Measurements from ENCODE around the gene SNRK.
A peak's percentile ranks its signal among the peaks of the same experiment; 100 is the strongest.

Gene SNRK

GRCh38 chr3:43390255-43390588 is 103.9 kb downstream of the SNRK start:
- TF ChIP-seq CTCF (conservative IDR thresholded peaks at IDR 0.05; ENCODE audit: low read depth): no peak
- ChIA-PET POLR2A (ENCODE audit: low non-redundant PET) (no interaction called here), CTCF (no interaction called here)
- H3K27ac ChIP-seq: peak overlapping the region; percentile 55
- no peak for DNase-seq (ENCODE audit: low spot score)

- no peak for TF ChIP-seq CTCF (conservative IDR thresholded peaks at IDR 0.05; ENCODE audit: low read depth)
- ChIA-PET CTCF (no interaction called here), POLR2A (ENCODE audit: low non-redundant PET) (no interaction called here)
- DNase-seq (ENCODE audit: low spot score): no peak
- no peak overlapping the region for H3K27ac ChIP-seq
Measured at GRCh38 chr3:43391621-43392020, 105.3 kb downstream of the SNRK start.

- no peak overlapping the region for H3K27ac ChIP-seq
- POLR2A ChIA-PET (ENCODE audit: low non-redundant PET): no interaction called here
- DNase-seq (ENCODE audit: low spot score): no peak
- TF ChIP-seq CTCF (conservative IDR thresholded peaks at IDR 0.05; ENCODE audit: low read depth): no peak
- CTCF ChIA-PET: no interaction called here
Measured at GRCh38 chr3:43394041-43394554, 107.8 kb downstream of the SNRK start.

- no peak for DNase-seq (ENCODE audit: low spot score)
- ChIA-PET POLR2A (ENCODE audit: low non-redundant PET) (no interaction called here), CTCF (no interaction called here)
- TF ChIP-seq CTCF (conservative IDR thresholded peaks at IDR 0.05; ENCODE audit: low read depth): no peak
- H3K27ac ChIP-seq: no peak overlapping the region
Measured at GRCh38 chr3:43399034-43399433, 112.7 kb downstream of the SNRK start.

GRCh38 chr3:43400167-43400566 is 113.8 kb downstream of the SNRK start:
- no peak overlapping the region for H3K27ac ChIP-seq
- no peak for TF ChIP-seq CTCF (conservative IDR thresholded peaks at IDR 0.05; ENCODE audit: low read depth)
- CTCF ChIA-PET: interaction anchor here (0.7 kb wide), 1 partner anchor 244 kb away, joined by 4 read pairs; no protein-coding TSS in a partner anchor
- no peak for DNase-seq (ENCODE audit: low spot score)
- POLR2A ChIA-PET (ENCODE audit: low non-redundant PET): no interaction called here
